IMR-90 (cell line): Measurements from ENCODE around the gene LRP3. TPM values are rescaled to one million over a fixed set of nuclear protein-coding genes. Genes with fewer than 3 reads are reported as not detected.

ENCODE experiments used
- ATAC-seq: fragments of 200-7000 bp; cut with Tn5 transposase; 2 replicates; pipeline ENCODE4 v1.9.1; 2020; ENCODE audit warnings: low read depth, mild to moderate bottlenecking, moderate library complexity
- BruUV-seq: library from RNA; stranded (reverse); fragments of 400-500 nt; replicated peaks from 2 replicates; lab custom pipeline; 2021; lab: Mats Ljungman, UMichigan
- CTCF ChIA-PET: fragments of 300-600 bp; formaldehyde crosslinking; extraction: SDS; loops from one replicate; lab custom pipeline; 2021; ENCODE audit warnings: antibody characterized with exemption; lab: Yijun Ruan, JAX
- POLR2A ChIA-PET: fragments of 300-600 bp; sonication (Branson Sonifier 250); formaldehyde crosslinking; loops from one replicate; lab custom pipeline; 2022; ENCODE audit warnings: antibody characterized with exemption; ENCODE audit not compliant: unreplicated experiment; lab: Charles Lee
- DNase-seq: peaks from one replicate; pipeline ENCODE4 v3.0.0; 2013
- H2AFZ ChIP-seq: replicated peaks from 2 replicates; pipeline ENCODE3; 2013; ENCODE audit warnings: low read length, mild to moderate bottlenecking; ENCODE audit not compliant: poor library complexity
- H2AK5ac ChIP-seq: 2 replicates; pipeline ENCODE4 v1.6.1; 2013; ENCODE audit warnings: low read depth, low read length, inconsistent platforms
- H2AK9ac ChIP-seq: replicated peaks from 2 replicates; pipeline ENCODE3; 2013; ENCODE audit warnings: mild to moderate bottlenecking, low read depth, low read length, moderate library complexity; ENCODE audit not compliant: poor library complexity
- H2BK120ac ChIP-seq: 2 replicates; pipeline ENCODE4 v1.6.1; 2013; ENCODE audit warnings: low read depth, low read length, inconsistent platforms
- H2BK15ac ChIP-seq: 3 replicates; pipeline ENCODE4 v1.6.1; 2013; ENCODE audit warnings: low read depth, low read length, inconsistent platforms
- H2BK20ac ChIP-seq: 2 replicates; pipeline ENCODE4 v1.6.1; 2013; ENCODE audit warnings: low read depth, mild to moderate bottlenecking, inconsistent platforms, low read length, moderate library complexity
- H2BK5ac ChIP-seq: 2 replicates; pipeline ENCODE4 v1.6.1; 2013; ENCODE audit warnings: mild to moderate bottlenecking, low read depth, low read length, inconsistent platforms; ENCODE audit not compliant: poor library complexity, severe bottlenecking
- H3K14ac ChIP-seq: replicated peaks from 2 replicates; pipeline ENCODE4 v1.6.1; 2013; ENCODE audit warnings: low read depth, low read length, inconsistent platforms
- H3K18ac ChIP-seq: 2 replicates; pipeline ENCODE4 v1.6.1; 2013; ENCODE audit warnings: low read depth, low read length, control low read depth
- H3K23ac ChIP-seq: 2 replicates; pipeline ENCODE4 v1.6.1; 2013; ENCODE audit warnings: low read depth, low read length, inconsistent platforms
- H3K27ac ChIP-seq: 2 replicates; pipeline ENCODE4 v1.5.1; 2013; ENCODE audit warnings: mild to moderate bottlenecking, control low read depth, low read length; ENCODE audit not compliant: insufficient read depth
- H3K27me3 ChIP-seq: 2 replicates; pipeline ENCODE4 v1.6.1; 2013; ENCODE audit warnings: low read length; ENCODE audit not compliant: control insufficient read depth, insufficient read depth
- H3K36me3 ChIP-seq: 2 replicates; pipeline ENCODE4 v1.6.1; 2013; ENCODE audit warnings: low read length, mixed read lengths; ENCODE audit not compliant: control insufficient read depth, insufficient read depth
- H3K4ac ChIP-seq: 2 replicates; pipeline ENCODE4 v1.6.1; 2013; ENCODE audit warnings: low read depth, low read length, inconsistent platforms
- H3K4me1 ChIP-seq: 2 replicates; pipeline ENCODE4 v1.6.1; 2013; ENCODE audit warnings: low read length, mixed read lengths; ENCODE audit not compliant: control insufficient read depth, insufficient read depth
- H3K4me2 ChIP-seq: 2 replicates; pipeline ENCODE4 v1.6.1; 2013; ENCODE audit warnings: low read depth, mild to moderate bottlenecking, control low read depth, low read length, moderate library complexity
- H3K4me3 ChIP-seq: 2 replicates; pipeline ENCODE4 v1.5.1; 2013; ENCODE audit warnings: low read depth, mild to moderate bottlenecking, control low read depth, low read length, moderate library complexity; ENCODE audit not compliant: insufficient read depth
- H3K56ac ChIP-seq: 2 replicates; pipeline ENCODE4 v1.6.1; 2013; ENCODE audit warnings: low read length, inconsistent platforms; ENCODE audit not compliant: insufficient read depth; ENCODE audit errors: extremely low read depth
- H3K79me1 ChIP-seq, 2 experiments: 2 replicates each; pipeline ENCODE4 v1.6.1; 2013; ENCODE audit warnings: low read length in 2 of 2, inconsistent platforms in 1 of 2, low read depth in 1 of 2
- H3K9ac ChIP-seq: 2 replicates; pipeline ENCODE4 v1.6.1; 2013; ENCODE audit warnings: low read depth, low read length, control low read depth
- H3K9me1 ChIP-seq: 2 replicates; pipeline ENCODE4 v1.6.1; 2013; ENCODE audit warnings: low read length, inconsistent platforms; ENCODE audit not compliant: insufficient read depth
- H3K9me3 ChIP-seq: 2 replicates; pipeline ENCODE4 v1.6.1; 2013; ENCODE audit warnings: low read length; ENCODE audit not compliant: control insufficient read depth, insufficient read depth
- H4K20me1 ChIP-seq: 2 replicates; pipeline ENCODE4 v1.6.1; 2013; ENCODE audit warnings: low read length, inconsistent platforms; ENCODE audit not compliant: insufficient read depth
- H4K5ac ChIP-seq: 2 replicates; pipeline ENCODE4 v1.6.1; 2013; ENCODE audit warnings: mild to moderate bottlenecking, low read depth, low read length, control low read depth
- H4K8ac ChIP-seq, 2 experiments: 2 replicates each; pipeline ENCODE4 v1.6.1; 2013; ENCODE audit warnings: low read depth in 2 of 2, low read length in 2 of 2, control low read depth in 1 of 2, inconsistent platforms in 1 of 2
- H4K91ac ChIP-seq: 2 replicates; pipeline ENCODE4 v1.6.1; 2013; ENCODE audit warnings: low read depth, low read length, inconsistent platforms; ENCODE audit not compliant: insufficient read depth
- CHD1 ChIP-seq: IDR thresholded peaks from 2 replicates; pipeline ENCODE4 v1.6.1; 2012; ENCODE audit warnings: low read depth, low read length, improper control_type of control experiment
- WGBS, 2 experiments: methylation state at CpG; one replicate each; pipeline versions ENCODE4 v1.1.5 to v1.1.7; 2013; ENCODE audit warnings: missing lambda C conversion rate in 2 of 2; ENCODE audit not compliant: insufficient read length in 1 of 2; ENCODE audit errors: extremely low coverage in 2 of 2; 5-methylcytosine and 5-hydroxymethylcytosine counted together
- dilution Hi-C: fragments of 300-500 bp; cut with HindIII; formaldehyde crosslinking; loops from one replicate; pipeline ENCODE4 v1.14.3; 2018; ENCODE audit warnings: low sequenced_read_pairs; ENCODE audit not compliant: unreplicated experiment
- in situ Hi-C: fragments of 300-500 bp; cut with MboI; formaldehyde crosslinking; loops from 3 replicates; pipeline ENCODE4 v1.14.3; 2019; ENCODE audit warnings: low sequenced_read_pairs, inconsistent platforms, mixed read lengths
- intact Hi-C: fragments of 100-400 bp; cut with micrococcal nuclease; formaldehyde crosslinking; loops from 2 replicates; pipeline ENCODE4 v1.10.0; 2022
- polyA plus RNA-seq, 3 experiments: library from polyadenylated mRNA; depleted of rRNA; stranded (reverse); fragments of >200 nt; gene quantifications; 2 replicates each; pipeline ENCODE4 v1.2.3, GENCODE V29; 2012; ENCODE audit warnings: low replicate concordance in 1 of 3
- total RNA-seq: library from RNA; depleted of rRNA; stranded (reverse); fragments of >200 nt; gene quantifications from 2 replicates; pipeline ENCODE4 v1.2.3, GENCODE V29; 2012

Gene LRP3
- total and polyA plus RNA-seq, 2 of the 4 experiments (the other 2 are of a cell fraction): 8.4 to 20.2 TPM

DNA sequence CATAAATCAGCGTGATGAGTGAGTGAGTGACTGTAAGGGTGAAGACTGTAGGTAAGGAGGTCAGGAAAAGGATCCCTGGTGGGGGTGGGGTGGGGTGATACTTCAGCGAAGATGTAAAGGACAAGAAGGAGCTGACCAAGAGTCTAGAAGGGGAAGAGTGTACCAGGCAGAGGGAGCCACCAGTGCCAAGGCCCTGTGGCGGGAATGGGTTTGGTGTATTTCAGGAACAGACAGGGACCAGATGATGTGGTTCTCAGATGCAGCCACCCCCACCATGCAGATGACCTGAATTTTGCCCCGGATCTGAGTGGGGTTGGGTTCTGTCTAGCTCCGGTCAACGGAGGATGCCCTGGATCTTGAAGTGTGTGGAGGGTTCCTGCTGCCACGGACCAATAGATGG, 61.7 kb downstream of the LRP3 start:
- no peak overlapping the region for H3K4me2 ChIP-seq
- H2BK5ac ChIP-seq: no peak overlapping the region
- dilution Hi-C loops (no loop called here), in situ Hi-C loops (no loop called here), intact Hi-C loops (no loop called here)
- H2AFZ ChIP-seq: no peak overlapping the region
- H2AK9ac ChIP-seq: no peak overlapping the region
- H3K4me3 ChIP-seq: no peak overlapping the region
- no peak overlapping the region for H3K23ac ChIP-seq
- H3K79me1 ChIP-seq: no peaks in the 10 kb centered on the region
- H3K9me1 ChIP-seq: no peaks in the 10 kb centered on the region
- no peak overlapping the region for H3K4ac ChIP-seq
- H4K8ac ChIP-seq: no peak overlapping the region
- no peak overlapping the region for H2BK15ac ChIP-seq
- peaks cover 14% of the 10 kb centered on the region for H3K27me3 ChIP-seq
- CTCF ChIA-PET: no interaction called here
- TF ChIP-seq CHD1: no peak
- H2BK120ac ChIP-seq: no peak overlapping the region
- H4K20me1 ChIP-seq: no peaks in the 10 kb centered on the region
- no peak overlapping the region for H3K56ac ChIP-seq
- POLR2A ChIA-PET: interaction anchor here (0.6 kb wide), 1 partner anchor 320 kb away, joined by 3 read pairs; no protein-coding TSS in a partner anchor
- no peak overlapping the region for H2AK5ac ChIP-seq
- H3K4me1 ChIP-seq: no peaks in the 10 kb centered on the region
- DNase-seq: no peak
- no TSS peak for BruUV-seq
- no peak overlapping the region for H3K14ac ChIP-seq
- H4K5ac ChIP-seq: no peak overlapping the region
- H3K27ac ChIP-seq: no peak overlapping the region
- peaks cover 2% of the 10 kb centered on the region for H3K9me3 ChIP-seq
- no peak for ATAC-seq
- no peak overlapping the region for H3K18ac ChIP-seq
- H4K91ac ChIP-seq: no peak overlapping the region
- no peak overlapping the region for H3K9ac ChIP-seq
- H3K36me3 ChIP-seq: no peaks in the 10 kb centered on the region
- WGBS, 2 experiments: 63% methylated on average over 3 of the region's 7 CpGs; no CpG with 5 or more reads in 1 of the 2 experiments
- H2BK20ac ChIP-seq: no peak overlapping the region
